ENCODE measurements around the gene CTNND2.

CTNND2 gene

GRCh38 chr5:11335881-11336760, 568.1 kb downstream of the CTNND2 start:
- H3K9me3 ChIP-seq (ENCODE audit: severe bottlenecking), result no peaks in the 10 kb centered on the region
- H3K27ac ChIP-seq, result no peak overlapping the region
- H3K36me3 ChIP-seq, result no peaks in the 10 kb centered on the region
- no peak overlapping the region for H3K4me3 ChIP-seq (ENCODE audit: low read depth, low read length)
- no peak for DNase-seq
- no peaks in the 10 kb centered on the region for H3K27me3 ChIP-seq (ENCODE audit: insufficient read depth, low read depth, severe bottlenecking)
- TF ChIP-seq, protein P1, sequence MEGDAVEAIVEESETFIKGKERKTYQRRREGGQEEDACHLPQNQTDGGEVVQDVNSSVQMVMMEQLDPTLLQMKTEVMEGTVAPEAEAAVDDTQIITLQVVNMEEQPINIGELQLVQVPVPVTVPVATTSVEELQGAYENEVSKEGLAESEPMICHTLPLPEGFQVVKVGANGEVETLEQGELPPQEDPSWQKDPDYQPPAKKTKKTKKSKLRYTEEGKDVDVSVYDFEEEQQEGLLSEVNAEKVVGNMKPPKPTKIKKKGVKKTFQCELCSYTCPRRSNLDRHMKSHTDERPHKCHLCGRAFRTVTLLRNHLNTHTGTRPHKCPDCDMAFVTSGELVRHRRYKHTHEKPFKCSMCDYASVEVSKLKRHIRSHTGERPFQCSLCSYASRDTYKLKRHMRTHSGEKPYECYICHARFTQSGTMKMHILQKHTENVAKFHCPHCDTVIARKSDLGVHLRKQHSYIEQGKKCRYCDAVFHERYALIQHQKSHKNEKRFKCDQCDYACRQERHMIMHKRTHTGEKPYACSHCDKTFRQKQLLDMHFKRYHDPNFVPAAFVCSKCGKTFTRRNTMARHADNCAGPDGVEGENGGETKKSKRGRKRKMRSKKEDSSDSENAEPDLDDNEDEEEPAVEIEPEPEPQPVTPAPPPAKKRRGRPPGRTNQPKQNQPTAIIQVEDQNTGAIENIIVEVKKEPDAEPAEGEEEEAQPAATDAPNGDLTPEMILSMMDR (IDR thresholded peaks at IDR 0.05; ENCODE audit: low read depth, low read length), result no peak

- Histone ChIP-seq H3K27ac (no peak overlapping the region), H3K27me3 (ENCODE audit: insufficient read depth, low read depth, severe bottlenecking) (no peaks in the 10 kb centered on the region), H3K36me3 (no peaks in the 10 kb centered on the region), H3K4me3 (ENCODE audit: low read depth, low read length) (no peak overlapping the region), H3K9me3 (ENCODE audit: severe bottlenecking) (no peaks in the 10 kb centered on the region)
- TF ChIP-seq, protein P1 (IDR thresholded peaks at IDR 0.05; ENCODE audit: low read depth, low read length), result no peak
- DNase-seq, result no peak
Observed at GRCh38 chr5:11334404-11334803, 569.8 kb downstream of the CTNND2 start.

DNA sequence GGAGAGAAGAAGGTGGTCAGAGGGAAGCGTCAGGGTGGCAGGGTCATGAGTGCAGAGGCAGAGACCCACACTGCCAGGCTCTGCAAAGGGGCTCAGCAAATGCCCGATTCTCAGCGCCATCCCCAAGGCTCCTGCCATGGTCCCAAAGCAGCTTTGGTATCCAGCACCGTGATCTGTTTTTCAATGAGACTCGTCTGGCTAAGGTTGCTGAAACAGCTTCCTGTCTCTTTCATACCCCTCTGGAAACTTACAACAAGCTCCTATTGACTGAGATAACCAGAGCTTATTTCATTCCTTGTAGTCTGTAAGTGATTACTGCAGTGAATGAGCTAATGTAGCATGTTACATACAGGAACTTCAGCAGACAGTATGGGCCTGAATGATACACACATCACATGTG, 574.6 kb downstream of the CTNND2 start:
- Histone ChIP-seq H3K36me3 (no peaks in the 10 kb centered on the region), H3K9me3 (ENCODE audit: severe bottlenecking) (no peaks in the 10 kb centered on the region), H3K27me3 (ENCODE audit: insufficient read depth, low read depth, severe bottlenecking) (no peaks in the 10 kb centered on the region), H3K4me3 (ENCODE audit: low read depth, low read length) (no peak overlapping the region), H3K27ac (no peak overlapping the region)
- DNase-seq, result no peak
- TF ChIP-seq, protein P1 (IDR thresholded peaks at IDR 0.05; ENCODE audit: low read depth, low read length), result no peak

- TF ChIP-seq, protein P1 (IDR thresholded peaks at IDR 0.05; ENCODE audit: low read depth, low read length), result no peak
- no peaks in the 10 kb centered on the region for H3K27me3 ChIP-seq (ENCODE audit: insufficient read depth, low read depth, severe bottlenecking)
- H3K9me3 ChIP-seq (ENCODE audit: severe bottlenecking), result no peaks in the 10 kb centered on the region
- no peak overlapping the region for H3K27ac ChIP-seq
- H3K4me3 ChIP-seq (ENCODE audit: low read depth, low read length), result no peak overlapping the region
- DNase-seq, result no peak
- no peaks in the 10 kb centered on the region for H3K36me3 ChIP-seq
Observed at GRCh38 chr5:11324521-11325289, 579.5 kb downstream of the CTNND2 start.

DNA sequence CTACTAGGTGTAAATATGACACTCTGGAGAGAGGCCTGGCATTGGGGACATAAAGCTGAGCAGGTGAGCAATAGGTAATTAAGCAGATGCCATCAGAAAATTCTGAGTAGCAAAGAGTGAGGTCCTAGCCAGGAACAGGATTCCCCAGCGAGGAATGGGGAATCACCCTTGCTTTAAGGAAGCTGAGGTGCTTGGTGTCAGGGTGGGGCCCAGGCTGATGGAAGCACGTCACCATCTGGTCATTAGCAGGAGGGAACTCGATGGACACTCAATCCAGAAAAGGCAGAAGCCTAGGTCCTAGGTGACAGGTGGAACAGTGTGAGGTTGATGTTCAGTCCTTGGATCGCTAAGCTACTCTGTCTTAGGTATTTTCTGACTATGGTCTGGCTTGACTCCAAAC, 580.5 kb downstream of the CTNND2 start:
- Histone ChIP-seq H3K4me3 (ENCODE audit: low read depth, low read length) (no peak overlapping the region), H3K27ac (no peak overlapping the region), H3K27me3 (ENCODE audit: insufficient read depth, low read depth, severe bottlenecking) (no peaks in the 10 kb centered on the region), H3K36me3 (no peaks in the 10 kb centered on the region), H3K9me3 (ENCODE audit: severe bottlenecking) (no peaks in the 10 kb centered on the region)
- DNase-seq, result no peak
- TF ChIP-seq, protein P1 (IDR thresholded peaks at IDR 0.05; ENCODE audit: low read depth, low read length), result no peak
